GM18499 (cell line): Measurements from ENCODE around the gene RABEP1.

Source experiments
- ATAC-seq: cut with Tn5 transposase; IDR thresholded peaks from one replicate; pipeline ENCODE4 v1.9.1; 2021; ENCODE audit warnings: moderate number of reproducible peaks; ENCODE audit not compliant: insufficient read depth, unreplicated experiment

The RABEP1 gene

DNA sequence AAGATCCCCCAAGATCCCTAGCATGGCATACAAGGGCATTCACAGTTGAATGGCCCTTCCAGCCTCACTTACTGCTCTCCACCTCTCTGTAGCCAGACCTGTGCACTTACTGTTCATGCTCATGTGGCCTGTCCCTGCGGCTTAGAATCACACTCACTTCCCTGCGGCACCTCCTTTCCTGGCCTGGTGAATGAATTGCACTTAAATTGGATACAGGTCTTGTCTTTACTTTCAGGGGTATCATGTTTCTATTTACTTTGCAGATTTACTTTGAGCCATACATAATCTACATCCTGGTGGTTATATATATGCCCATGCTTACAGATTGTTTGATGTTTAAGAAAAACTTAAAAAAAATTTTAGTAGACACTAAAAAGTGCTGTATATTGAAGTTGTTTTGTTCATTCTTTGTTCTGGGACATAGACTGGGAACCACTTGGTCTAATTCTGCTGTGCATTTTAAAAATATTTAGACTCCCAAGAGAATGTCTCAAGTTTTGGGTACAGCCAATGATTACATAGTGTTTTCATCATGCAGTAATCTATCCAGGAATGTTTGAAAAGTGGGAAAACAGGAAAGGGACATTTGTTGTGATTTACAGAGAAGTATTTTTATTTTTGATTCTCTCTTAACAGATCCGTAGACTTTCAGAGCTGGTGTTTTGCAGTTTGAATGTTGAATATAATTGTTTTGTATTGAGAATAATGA lies 73.5 kb downstream of the RABEP1 start:
- no peak for ATAC-seq

DNA sequence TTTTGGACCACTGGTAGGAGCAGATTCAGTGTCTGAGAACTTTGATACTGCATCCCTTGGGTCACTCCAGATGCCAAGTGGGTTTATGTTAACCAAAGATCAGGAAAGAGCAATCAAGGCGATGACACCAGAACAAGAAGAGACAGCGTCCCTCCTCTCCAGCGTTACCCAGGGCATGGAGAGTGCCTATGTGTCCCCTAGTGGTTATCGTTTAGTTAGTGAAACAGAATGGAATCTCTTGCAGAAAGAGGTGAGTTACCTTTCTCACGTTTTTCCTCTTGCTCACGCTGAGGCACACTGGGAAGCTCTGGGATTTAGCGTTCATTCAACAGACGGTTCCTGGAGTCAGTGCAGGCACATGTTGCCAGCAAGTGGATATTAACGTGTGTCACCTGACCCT lies 79.3 kb downstream of the RABEP1 start:
- no peak for ATAC-seq

DNA sequence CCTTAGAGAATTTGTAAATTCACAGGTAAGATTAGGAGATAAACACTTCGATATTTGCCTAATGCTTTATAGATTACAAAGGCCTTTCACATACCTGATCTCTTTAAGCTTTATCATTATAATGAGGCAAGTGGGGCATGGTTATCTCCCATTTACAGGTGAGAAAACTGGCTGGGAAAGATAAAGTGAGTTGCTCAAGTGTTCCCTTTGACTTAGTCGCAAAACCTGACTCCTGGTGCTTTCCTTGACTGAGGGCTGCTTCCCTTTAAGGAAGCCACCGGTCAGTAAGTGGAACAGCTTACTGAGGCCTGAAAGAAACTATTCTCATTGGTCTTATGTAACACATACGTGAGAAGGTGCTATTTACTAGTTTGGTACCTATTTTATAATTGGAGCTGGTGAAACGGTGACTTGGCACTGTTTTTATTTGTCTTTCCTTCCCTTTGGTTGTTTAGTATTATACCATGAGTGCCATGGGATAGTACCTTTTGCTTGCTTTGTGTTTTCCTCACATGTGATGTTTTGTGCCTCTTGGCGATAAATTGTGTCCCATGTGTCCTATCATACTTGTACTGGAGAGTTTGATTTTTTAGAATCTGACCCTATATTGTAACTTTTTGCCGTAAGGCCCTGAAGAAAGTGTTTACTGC lies 80.2 kb downstream of the RABEP1 start:
- no peak for ATAC-seq

DNA sequence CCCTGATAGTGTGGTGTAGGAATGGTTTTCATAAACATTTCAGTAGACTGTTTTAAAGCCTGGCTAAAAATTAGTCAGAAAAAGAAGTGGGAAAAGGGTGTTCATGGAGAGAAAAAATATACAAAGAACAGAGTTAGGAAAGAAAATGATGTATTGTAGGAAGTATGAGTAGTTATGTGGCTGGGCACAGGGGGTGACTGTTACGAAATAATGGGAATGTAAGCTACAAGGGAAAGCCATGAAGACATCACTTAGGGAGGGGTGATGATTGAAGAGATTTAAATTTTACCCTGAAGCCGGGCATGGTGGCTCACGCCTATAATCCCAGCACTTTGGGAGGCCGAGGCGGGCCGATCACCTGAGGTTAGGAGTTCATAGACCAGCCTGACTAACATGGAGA lies 82.1 kb downstream of the RABEP1 start:
- ATAC-seq = no peak

DNA sequence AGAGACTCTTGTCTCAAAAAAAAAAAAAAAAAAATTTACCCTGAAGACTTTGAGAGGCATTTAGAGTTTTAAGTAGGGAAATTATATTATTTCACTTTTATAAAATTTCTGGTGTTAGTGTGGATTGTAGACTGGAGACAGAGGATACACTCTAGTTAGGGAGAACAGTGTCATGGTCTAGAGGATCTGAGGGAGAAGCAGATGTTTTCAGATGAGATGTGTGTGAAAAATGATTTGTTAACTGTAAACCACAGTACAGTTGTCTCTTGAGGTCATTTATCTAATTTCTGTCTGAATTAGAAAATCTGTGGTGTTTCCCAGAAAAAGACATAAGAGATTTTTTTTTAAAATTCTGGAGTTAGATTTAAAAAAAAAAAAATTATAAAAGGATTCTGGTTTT lies 82.6 kb downstream of the RABEP1 start:
- no peak for ATAC-seq

DNA sequence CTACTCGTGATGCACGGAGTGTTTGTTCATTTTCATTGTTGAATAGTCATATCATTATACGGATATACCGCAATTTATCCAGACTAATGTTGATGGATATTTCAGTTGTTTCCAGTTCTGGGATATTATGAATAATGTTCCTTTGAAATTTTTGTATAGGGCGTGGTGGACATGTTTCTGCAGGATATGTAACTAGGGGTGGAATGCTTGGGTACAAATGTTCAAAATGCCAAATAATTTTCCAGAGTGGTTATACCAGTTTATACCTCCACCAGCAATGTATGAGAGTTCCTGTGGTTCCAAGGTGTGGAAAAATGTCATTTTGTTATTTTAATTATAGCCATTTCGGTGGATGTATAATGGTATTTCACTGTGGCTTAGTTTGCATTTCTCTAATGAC lies 83.7 kb downstream of the RABEP1 start:
- no peak for ATAC-seq

DNA sequence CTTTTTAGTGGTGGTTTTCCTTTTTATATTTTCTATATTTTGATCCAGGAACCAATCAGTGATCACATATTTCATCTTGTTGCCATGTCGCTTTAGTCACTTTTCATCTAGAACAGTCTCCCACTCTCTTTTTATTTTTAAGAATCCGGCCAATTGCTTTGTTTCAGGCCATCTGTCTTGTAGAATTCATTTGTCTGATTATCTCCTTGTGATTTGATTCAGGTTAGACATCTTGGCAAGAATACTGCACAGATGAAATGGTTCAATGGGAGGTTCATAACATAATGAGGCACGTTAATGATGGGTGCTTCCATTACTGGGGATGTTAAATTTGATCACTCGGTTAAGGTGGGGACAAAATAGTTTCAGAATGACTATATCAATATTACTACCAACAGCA lies 88.3 kb downstream of the RABEP1 start:
- ATAC-seq = no peak

DNA sequence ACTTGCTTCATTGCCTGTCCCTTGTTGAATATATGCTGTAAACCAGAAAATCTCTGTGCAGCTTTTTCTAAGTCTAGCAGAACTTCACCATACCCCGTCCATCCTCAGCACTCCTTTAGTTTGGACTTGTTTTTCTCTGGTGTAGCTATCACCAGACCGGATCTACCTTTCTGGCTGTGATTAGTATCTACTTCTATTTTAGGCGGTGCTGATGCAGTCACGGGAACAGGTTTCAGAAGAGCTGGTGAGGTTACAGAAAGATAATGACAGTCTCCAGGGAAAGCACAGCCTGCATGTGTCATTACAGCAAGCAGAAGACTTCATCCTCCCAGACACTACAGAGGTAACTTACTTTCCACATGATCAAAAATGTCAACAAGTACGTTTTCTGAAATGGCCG lies 91.0 kb downstream of the RABEP1 start:
- no peak for ATAC-seq

GRCh38 chr17:5378566-5379207 lies 96.6 kb downstream of the RABEP1 start:
- ATAC-seq = no peak

DNA sequence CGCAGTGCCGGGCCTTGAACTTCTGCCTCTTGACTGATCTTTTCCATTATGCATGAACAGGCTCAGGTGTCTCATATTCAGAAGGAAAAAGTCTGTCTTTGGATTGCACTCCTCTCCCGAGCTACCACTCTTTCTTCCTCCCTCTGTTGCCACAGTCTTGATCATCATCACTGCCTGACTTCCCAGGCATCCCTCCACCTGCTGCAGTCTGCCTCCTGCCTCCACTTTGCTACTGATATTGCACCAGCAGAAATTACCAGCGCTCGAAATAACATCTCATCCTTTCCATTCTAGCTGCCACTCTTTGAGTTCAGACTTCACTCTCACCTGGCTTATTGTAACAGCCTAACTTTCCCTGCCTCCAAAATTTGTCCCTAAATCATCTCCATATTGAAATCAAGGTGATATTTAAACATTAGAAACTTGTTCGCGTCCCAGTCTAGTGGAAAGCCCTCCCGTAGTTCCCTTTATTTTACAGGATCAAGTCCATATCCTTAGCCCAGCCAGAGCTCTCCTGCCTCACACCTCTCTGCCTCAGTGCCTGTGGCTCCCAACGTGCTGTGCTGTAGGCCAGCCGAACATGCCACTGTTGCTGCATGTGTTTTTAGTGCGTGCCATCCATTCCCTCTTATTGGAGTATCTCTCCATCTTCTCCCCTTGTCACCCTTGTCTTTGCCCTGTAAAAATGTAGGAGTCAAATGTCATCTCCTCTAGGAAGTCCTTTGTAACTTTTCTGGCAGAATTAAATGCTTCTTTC lies 97.4 kb downstream of the RABEP1 start:
- ATAC-seq = no peak

GRCh38 chr17:5380491-5381135 lies 98.5 kb downstream of the RABEP1 start:
- no peak for ATAC-seq

DNA sequence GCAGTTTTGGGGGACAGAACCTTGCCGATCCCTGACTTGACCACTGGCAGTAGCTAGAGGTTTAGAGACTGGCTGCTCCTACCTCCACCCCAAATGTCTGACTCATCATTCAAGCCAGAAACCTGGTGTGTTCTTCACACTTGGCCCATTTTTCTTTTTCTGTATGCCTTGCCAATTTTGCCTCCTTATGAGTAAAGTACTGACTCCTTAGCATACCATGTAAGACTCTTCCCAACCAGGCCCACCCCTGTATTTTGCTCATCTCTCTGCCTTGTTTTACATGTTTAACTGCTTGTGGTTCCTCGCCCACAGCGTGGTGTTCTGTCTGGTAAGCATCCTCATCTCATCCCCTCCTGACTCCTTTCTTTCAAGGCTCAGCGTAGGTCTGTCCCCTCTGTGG lies 99.5 kb downstream of the RABEP1 start:
- ATAC-seq = no peak

GRCh38 chr17:5391678-5392077 lies 109.6 kb downstream of the RABEP1 start:
- ATAC-seq = no peak

DNA sequence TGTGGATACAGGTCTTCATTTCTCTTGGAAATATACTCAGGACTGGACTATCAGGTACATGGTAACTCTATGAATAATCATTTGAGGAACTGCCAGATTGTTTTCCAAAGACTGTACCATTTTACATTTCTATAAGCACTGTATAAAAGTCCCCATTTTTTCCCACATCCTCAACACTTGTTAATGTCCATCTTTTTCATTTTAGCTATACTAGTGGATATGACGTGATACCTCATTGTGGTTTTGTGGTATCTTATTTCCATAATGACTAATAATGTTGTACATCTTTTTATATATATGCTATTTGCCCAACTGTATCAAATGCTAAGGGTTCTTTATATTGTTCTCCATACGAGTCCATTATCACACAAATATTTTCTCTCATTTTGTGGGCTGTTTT lies 114.5 kb downstream of the RABEP1 start:
- ATAC-seq = no peak

DNA sequence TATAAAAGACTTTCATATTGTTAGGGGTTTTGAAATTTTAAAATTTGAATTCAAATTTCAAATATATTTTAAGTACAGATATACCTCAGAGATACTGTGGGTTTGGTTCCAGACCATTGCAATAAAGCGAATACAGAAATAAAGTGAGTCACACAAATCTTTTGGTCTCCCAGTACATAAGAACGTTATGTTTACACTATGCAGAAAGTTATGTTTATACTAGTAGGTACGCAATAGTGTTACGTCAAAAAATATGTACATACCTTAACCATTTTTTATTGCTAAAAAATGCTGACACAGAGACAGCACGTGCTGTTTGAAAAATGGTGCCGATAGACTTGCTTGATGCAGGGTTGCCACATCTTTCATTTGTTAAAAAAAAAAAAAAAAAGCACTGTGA lies 117.7 kb downstream of the RABEP1 start:
- no peak for ATAC-seq

DNA sequence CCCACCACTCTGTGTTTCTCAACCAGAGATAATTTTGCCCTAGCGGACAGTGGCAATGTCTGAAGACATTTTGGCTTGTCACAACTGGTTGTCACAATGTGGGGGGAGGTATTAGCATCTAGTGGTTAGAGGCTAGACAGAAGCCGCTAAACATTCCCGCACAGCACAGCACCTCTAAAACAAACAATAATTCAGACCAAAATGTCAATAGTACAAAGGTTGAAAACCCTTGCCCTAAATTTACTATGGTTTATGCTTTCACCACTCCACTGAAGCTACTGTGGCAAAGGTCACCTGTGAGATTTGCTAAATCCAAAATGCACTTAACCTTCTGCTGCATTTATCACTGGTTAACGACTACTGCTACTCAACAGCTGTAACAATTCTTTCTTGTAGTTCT lies 123.3 kb downstream of the RABEP1 start:
- ATAC-seq = no peak

GRCh38 chr17:5408186-5408585 lies 126.1 kb downstream of the RABEP1 start:
- ATAC-seq = no peak

DNA sequence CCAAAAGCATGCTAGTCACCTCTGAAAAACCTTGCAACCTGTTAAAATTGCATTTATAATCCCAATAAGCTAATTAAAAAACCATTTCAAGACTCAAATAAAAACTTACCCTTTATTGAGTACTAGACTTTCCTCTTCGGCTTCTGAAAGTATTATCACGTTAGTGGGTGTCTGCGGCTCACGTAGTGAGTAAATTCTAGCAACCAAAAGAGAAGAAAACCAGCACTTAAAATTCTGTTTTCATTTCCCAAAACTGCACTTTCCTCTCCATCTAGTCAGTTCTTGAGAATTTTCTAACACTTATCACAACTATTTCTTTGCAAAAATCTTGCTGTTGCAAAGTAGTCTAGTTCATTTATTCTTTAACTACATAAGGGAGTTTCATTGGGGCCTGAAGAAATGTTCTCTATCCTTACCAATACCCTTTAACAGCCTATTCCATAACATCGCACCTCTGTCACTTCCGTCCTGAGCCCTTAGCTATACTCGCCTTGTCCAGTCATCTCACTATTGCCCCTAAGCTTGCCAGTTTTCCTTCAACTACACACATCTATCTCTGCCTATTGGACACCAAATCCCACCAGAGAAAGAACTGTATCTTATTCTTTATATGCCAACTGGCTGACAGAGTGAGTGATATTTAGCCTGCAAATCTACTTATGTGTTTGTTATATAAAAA lies 128.6 kb downstream of the RABEP1 start:
- no peak for ATAC-seq

- ATAC-seq = no peak
Measured at GRCh38 chr17:5413682-5414081, 131.6 kb downstream of the RABEP1 start.

- no peak for ATAC-seq
Measured at GRCh38 chr17:5416901-5417300, 134.8 kb downstream of the RABEP1 start.
